Measurements from ENCODE around the gene NAV2.
"Not testable (repeated sequence)": the region's sequence is repeated elsewhere in the genome, so short reads cannot be mapped to it uniquely, and the experiment has no call there.

The NAV2 gene

GRCh38 chr11:20122131-20122530 lies 409.5 kb downstream of the NAV2 start:
- DNase-seq (ENCODE audit: low spot score), result no peak

DNA sequence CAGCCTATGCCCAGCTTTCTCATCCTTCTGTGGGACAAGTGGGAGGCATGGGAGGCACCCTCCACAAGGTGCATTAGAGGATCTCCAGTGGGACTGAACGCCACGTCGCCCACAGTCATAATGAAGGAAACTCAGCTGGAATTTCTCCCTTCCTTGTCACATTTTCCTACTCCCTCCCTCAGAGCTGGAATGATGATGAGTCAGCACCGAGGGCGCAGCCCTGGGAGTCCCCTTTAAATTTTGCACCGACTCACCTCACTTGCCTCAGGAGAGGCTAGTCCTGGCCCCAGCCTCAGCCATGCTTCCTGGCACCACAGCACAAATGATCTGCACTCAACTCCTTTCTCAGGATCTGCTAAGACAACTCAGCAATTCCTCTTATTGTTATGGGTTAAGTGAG lies 413.3 kb downstream of the NAV2 start:
- no peak for DNase-seq (ENCODE audit: low spot score)

GRCh38 chr11:20126724-20127123 lies 414.1 kb downstream of the NAV2 start:
- no peak for DNase-seq (ENCODE audit: low spot score)

DNA sequence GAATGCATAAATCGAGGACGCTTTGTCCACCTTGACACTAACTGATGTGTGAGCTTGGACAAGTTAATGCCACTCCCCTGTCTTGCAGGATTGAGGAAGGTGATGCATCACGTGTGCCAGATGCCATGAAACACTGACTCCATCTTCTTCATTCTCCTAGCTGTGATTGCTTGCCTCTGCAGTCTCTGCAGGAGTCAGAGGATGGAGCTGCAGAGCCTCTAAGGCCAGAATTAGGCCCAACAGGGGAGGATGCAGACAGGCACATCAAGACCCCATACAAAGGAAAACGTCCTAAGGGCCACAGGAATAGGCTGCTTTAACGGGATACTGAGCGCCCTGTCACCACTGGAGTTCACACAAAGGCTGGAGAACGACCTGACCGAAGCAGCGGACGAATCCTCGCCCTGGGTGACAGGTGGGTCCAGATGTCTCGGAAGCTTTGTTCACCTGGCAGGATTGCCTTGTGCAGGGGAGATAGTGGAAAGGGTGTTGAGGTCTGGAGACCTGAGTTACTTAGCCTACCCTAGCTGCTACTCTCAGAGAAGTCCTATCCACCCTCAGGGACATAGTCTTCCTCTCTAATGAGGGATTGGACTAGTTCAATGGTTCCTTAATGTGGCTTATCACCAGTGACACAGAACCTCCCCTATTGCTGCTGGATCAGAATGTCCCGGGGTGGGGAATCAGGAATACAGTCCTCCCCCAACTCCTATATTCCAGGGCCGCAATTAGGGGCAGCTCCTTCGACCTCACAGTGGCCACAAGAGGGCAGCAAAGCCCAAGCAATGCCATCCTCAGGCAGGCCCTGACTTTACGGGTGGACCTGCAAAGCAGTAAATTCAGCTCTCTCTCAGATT lies 415.3 kb downstream of the NAV2 start:
- DNase-seq (ENCODE audit: low spot score), result peak; percentile 71

- DNase-seq (ENCODE audit: low spot score), result not testable (repeated sequence)
Observed at GRCh38 chr11:20128528-20128825, 415.8 kb downstream of the NAV2 start.

DNA sequence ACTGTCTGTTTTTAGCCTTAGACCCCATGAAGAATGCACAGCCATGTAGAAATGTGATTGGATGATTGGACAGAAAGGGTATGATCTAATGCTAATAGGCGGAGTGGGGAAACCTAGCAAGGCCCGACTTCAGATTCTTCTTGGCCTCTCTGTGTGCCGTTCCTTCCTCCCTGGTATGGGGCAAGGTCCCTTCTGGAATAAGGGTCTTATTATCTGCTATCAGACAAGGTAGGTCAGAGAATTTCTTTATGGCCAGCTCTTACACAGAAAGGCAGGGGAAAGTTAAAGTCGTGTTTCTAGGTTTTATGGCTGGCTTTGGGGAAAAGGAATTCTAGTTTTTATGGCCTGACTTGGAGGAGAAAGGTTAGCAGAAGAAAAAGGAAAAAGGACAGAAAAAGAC lies 417.0 kb downstream of the NAV2 start:
- DNase-seq (ENCODE audit: low spot score), result no peak

DNA sequence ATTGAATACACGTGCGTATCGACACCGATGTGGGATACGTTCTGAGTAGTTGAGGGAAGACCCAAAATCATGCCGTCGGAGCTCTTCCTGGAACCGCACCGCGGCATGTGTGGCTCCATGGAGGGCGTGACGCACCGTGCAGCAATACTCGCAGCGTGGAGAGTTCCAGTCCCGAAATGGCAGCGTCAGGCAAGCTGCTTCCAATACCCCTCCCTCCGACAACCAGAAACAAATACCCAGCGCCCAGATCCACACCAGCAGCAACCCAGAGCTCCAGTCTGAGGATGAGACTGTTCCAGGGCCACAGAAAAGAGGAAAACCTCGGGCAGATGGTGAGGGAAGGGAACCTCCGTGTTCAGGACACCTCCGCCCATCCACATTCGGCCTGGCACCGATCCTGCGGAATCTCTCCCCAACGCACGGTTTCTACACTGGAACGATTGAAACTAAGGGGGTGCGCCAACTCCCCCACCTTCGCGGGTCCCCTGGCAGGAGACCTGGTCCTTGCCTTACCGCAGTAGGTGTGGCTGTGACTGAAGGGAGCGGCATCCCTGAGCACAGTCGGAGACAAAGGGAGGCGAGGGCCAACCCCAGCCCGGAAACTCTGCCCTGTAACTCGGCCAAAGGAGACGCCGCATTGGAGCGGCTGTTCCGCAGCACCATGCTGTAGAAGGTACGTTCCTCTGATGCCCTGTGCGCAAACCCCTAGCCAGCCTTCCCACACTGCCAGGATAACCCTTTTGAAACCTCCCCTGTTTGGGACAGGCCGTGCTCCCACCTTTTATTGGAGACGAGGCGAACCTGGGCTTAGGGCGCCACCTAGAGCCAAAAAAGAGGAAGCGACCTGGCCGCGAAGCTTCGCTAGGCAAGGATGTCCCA lies 419.4 kb downstream of the NAV2 start:
- peak; percentile 52 for DNase-seq (ENCODE audit: low spot score)

DNA sequence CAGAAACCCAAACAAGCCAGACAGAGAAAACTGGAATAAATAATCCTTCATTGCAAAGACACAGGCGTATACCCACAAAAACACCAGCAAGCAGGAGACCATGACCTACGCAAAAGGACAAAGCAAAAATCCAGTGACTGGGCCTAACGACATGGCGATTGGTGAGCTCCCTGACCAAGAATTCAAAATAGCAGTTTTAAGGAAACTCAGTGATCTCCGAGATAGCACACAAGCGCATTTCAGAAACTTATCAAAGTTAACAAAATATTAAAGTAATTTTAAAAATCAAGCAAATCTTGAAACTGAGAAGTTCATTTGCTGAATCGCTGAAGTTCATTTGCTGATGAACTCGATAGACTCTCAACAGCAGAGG lies 420.0 kb downstream of the NAV2 start:
- DNase-seq (ENCODE audit: low spot score), result no peak

DNA sequence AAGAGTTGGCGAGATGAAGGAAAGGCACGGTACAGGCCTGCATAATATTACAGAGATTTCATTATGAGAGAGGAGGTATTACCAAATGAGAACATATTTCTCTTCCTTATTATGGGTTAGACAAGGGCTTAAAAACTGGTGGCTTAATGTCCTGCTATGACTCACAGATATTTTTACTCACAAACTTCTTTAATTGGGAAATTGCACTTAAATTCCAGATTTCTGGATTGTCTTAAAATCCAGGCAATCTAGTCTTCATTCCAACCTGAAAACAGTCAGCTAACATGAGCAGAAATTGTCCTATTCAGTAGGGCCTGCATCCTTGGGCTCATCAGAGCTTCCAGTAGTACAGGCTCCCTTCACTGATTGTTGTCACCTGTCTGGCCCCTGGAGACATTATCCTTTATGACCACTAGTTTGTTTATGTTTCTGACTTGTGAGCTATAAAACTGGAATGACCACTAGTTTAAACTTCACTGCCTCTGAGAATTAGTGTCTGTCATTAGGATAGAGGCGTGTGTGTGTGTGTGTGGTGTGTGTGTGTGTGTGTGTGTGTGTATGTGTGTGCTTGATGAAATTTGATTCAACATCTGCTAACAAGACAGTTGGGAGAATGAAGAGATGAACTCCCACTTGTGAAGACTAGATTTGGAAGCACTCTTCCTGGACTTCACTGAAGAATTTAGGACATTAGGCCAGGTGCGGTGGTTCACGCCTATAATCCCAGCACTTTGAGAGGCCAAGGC lies 422.5 kb downstream of the NAV2 start:
- DNase-seq (ENCODE audit: low spot score), result no peak

DNA sequence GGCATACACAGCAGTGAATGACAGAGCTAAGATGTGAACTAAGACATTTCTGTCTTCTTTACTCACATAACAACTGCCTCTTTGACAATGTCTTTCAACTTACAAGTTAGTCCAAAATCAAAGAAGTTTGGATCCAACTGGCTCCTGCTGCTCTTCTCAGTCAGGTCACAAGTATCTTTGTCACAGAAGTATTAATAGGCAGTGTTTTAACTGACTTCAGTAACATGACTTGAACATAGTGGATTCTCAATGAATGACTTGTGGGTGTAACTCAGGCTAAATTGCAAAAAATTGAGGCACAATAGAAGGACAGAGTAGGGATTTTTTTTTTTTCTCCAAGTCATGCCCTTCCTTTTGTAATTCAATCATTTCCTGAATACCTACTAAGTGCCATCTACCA lies 425.0 kb downstream of the NAV2 start:
- no peak for DNase-seq (ENCODE audit: low spot score)

DNA sequence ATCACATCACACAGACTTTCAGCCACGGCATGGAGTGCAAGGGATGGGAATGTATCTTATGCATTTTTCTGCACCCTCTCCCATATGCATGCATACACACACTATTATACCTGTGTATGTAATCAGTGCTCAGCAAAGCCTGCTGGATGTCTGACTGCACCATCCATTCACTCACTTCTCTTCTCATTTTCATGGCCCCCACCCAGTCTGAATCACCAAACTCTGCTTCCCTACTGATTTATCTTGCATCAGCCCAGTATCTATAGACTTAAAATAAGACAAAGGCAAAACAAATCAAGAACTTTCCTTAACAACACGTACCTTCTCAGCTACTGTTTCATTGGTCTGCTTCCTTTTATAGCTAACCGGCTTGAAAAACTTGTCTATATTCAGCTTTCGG lies 426.1 kb downstream of the NAV2 start:
- no peak for DNase-seq (ENCODE audit: low spot score)

DNA sequence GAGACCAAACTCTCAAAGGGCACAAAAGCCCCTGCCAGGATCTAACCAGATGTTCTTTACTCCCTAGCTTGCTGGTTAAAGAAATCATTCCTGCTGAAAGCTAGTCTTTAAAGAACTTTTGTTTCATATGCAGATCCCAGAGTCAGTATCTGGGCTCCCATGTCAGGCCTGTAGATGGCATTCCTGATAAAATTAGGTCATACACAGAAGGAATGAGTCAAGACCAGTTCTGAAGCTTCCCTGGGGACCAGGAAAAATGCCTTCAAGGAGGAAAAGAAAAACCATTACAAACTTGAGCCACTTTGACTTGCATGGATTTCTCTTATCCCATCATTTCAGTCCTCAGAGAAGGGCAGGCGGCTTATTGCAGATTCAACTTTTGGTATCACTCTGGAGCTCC lies 441.7 kb downstream of the NAV2 start:
- DNase-seq (ENCODE audit: low spot score), result no peak

- DNase-seq (ENCODE audit: low spot score), result no peak
Observed at GRCh38 chr11:20155683-20156279, 443.1 kb downstream of the NAV2 start.

DNA sequence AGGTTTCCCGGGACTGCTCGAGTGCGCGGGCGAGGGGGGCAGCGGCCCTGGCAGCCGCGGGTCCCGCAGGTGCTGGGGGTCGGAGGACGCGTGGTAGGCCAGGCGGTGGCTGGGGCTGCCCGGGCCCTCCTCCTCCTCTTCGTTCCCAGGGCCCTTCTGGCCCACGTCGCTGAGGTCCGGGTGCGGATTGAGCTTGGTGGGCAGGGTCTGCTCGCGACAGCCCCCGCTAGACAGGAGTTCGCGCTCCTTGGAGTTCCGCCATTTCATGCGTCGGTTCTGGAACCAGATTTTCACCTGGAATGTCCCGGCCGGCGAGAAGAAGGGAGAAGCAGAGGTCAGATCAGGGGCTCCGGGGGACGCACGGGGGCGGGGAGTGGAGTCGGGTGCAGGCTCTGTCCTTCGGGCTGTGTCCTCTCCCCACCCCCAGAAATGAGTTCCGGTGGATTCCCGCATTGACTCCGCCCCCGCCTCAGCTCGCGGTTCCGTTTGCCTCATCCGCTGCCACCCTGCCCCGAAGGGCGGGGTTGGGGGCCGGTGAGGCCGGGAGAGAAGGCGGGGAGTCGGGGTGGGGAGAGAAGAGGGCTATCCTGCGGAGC lies 443.7 kb downstream of the NAV2 start:
- DNase-seq (ENCODE audit: low spot score), result no peak

DNA sequence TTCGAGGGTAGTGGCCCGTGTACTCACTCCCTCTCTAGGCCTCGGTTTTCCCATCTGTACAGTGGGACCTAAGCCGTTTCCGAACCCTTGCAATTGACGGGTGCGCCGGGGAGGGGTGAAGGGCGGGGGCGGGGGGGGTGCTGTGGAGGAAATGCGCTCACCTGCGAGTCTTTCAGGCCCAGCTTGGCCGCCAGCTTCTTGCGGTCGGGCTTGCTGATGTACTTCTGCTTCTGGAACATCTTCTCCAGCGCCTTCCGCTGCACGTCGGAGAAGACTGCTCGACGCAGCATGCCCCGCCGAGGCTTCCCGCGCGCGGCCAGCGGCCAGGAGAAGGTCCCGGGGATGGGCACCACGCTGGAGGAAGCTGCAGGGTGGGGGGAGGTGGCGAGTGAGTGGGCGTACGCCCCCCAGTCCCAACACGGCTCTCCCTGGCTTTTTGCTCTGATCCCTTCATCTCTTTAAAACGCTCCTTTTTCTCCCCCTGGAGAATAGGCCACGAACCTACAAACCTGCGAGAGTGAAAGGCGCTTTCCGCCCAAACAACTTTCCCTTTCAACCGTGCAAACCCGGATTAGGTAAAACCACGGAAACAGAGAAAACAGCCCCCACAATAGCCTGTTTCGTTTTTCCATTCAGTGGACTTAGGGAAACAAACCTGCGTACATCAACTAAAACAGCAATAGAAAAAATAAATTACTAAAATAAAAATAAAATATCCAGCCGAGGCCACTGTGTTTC lies 444.4 kb downstream of the NAV2 start:
- DNase-seq (ENCODE audit: low spot score), result no peak

- no peak for DNase-seq (ENCODE audit: low spot score)
Observed at GRCh38 chr11:20157728-20158127, 445.1 kb downstream of the NAV2 start.

DNA sequence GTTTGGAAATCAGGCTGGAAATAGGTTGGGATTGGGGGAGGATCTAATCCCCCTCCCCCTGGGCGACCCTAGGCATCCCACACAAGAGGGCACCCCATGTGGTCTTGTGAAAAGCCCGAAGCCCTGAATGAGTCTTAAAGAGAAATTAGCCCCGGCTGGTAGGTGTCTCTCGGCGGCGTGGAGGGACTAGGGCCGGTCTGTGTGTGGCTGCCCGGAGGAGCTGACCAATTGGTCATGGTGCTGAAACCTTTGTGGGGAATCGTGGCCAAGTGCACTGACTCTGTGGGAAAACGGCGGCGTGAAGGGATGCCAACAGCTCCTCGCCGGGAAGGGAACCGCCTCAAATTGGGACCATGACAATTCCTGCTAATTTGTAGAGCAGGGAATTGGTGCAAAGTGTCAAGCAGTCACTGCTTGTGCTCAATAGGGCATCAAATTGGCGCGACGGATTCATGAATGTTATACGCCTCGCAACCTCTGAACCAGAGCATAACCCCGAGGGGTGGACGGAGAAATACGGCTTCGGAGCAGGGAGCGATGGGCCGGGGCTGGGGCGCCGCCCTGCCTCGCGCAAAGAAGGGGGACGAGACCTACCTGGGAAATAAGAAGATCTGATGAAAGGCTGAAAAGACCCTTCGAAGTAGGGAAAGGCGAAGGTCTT lies 446.1 kb downstream of the NAV2 start:
- no peak for DNase-seq (ENCODE audit: low spot score)

DNA sequence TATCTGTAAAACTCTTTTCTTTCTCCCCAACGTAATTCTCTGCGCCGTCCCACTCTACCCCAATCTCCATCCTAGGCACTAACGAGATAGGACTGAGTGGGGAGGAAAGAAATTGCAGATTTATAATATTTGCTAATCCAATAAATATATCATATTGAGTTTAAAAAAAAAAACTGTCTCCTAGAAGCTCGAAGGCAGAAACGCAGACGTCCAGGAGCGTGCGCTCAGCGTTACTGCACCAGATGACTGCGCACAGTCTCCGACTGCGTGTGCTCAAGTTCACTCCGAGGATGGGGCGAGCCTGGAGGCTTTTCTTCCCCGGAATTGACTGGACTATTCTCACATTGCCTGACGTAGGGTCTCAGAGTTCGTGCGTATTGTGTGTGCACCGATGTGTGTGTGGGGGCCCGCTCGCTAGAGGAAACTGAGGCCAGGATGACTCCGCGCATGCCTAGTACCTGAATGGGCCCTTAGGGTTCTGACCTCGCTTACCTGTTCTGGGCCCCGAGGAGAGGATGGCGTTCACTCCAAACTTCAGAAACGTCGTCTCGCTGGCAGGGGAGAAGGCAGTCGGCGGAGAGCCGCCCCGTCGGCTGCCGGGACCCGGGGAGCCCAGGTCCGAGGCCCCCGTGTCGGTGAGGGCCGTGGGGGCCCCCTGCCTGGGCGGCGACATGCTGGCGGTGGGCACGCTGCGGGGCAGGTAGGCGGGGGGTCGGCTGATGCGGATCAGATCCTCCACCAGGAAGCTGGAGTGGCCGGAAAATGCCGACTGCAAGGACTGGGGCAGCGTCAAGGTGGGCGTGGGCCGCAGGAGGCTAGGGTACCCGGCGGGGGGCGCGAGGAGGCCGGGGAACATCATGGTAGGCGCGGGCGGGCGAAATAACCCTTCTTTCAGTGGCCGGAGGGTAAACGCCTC lies 447.1 kb downstream of the NAV2 start:
- DNase-seq (ENCODE audit: low spot score), result no peak

- DNase-seq (ENCODE audit: low spot score), result no peak
Observed at GRCh38 chr11:20160425-20161229, 448.0 kb downstream of the NAV2 start, which contains the start of gene DBX1. Gene DBX1 (minus strand): TSS chr11:20160475. CDS start chr11:20160324, 151 bp downstream.

Measured in putamen (tissue), 1 donor.